HepG2 (cell line): ENCODE data around the gene DNAAF1. TPM values are rescaled to one million over a fixed set of nuclear protein-coding genes. Genes with fewer than 3 reads are reported as not detected.

Source experiments
- ATAC-seq: fragments of 200-7000 bp; cut with Tn5 transposase; 3 replicates; pipeline ENCODE4 v1.9.1; 2020; ENCODE audit warnings: mild to moderate bottlenecking, moderate library complexity
- BruUV-seq: library from RNA; stranded (reverse); fragments of 400-500 nt; replicated peaks from 2 replicates; lab custom pipeline; 2021; lab: Mats Ljungman, UMichigan
- CTCF ChIA-PET: fragments of 300-600 bp; formaldehyde crosslinking; extraction: SDS; loops from one replicate; lab custom pipeline; 2021; ENCODE audit warnings: low total read pairs, inconsistent platforms, low intra/inter-chr PET ratio; lab: Yijun Ruan, JAX
- POLR2A ChIA-PET: fragments of 350-600 bp; sonication (Branson Sonifier 250); formaldehyde crosslinking; loops from one replicate; lab custom pipeline; 2020; ENCODE audit warnings: antibody characterized with exemption, inconsistent platforms; lab: Yijun Ruan, JAX
- DNase-seq: peaks from one replicate; pipeline ENCODE4 v3.0.0-alpha.2; 2015; ENCODE audit warnings: low spot score
- FAIRE-seq: peaks from 3 replicates; lab custom pipeline; 2011; peaks lifted over from hg19 to GRCh38; lab: Jason Lieb, UNC
- H2AFZ ChIP-seq: one replicate; pipeline ENCODE4 v1.6.1; 2011; ENCODE audit warnings: low read length, inconsistent platforms
- H3K27ac ChIP-seq: fragments of 300-600 bp; 3 replicates; pipeline ENCODE4 v1.8.0; 2011; ENCODE audit warnings: mixed run types, mild to moderate bottlenecking, mixed read lengths, low read length, inconsistent platforms; ENCODE audit not compliant: insufficient read depth; ENCODE audit errors: extremely low read length
- H3K27me3 ChIP-seq, 2 experiments: fragments of 200-600 bp in 1 of 2; 2 replicates in 1 of 2; 3 replicates in 1 of 2; pipeline versions ENCODE4 v1.6.0 to v1.8.0; 2011; ENCODE audit warnings: low read length in 2 of 2, mild to moderate bottlenecking in 2 of 2, moderate library complexity in 2 of 2, inconsistent platforms in 1 of 2; ENCODE audit not compliant: insufficient read depth in 2 of 2, control insufficient read depth in 1 of 2
- H3K36me3 ChIP-seq, 2 experiments: fragments of 200-600 bp in 1 of 2; replicated peaks in 1 of 2; 2 replicates in 1 of 2; 3 replicates in 1 of 2; pipeline versions ENCODE4 v1.5.1 to v1.8.0; 2011; ENCODE audit warnings: low read length in 2 of 2, inconsistent platforms in 1 of 2; ENCODE audit not compliant: insufficient read depth in 2 of 2, control insufficient read depth in 1 of 2
- H3K4me1 ChIP-seq: 2 replicates; pipeline ENCODE4 v1.5.1; 2012; ENCODE audit warnings: low read length, inconsistent platforms; ENCODE audit not compliant: insufficient read depth
- H3K4me2 ChIP-seq: 2 replicates; pipeline ENCODE4 v1.6.0; 2011; ENCODE audit warnings: low read depth, low read length, inconsistent platforms
- H3K4me3 ChIP-seq, 3 experiments: fragments of 200-600 bp in 1 of 3; sonication (generic), shearing (Covaris generic) in 1 of 3; replicated peaks in 1 of 3; 2 replicates each; pipeline ENCODE4 v1.5.1; 2011 to 2016; ENCODE audit warnings: low read length in 3 of 3, inconsistent platforms in 2 of 3, low read depth in 2 of 3, mild to moderate bottlenecking in 2 of 3, control low read depth in 1 of 3, mixed read lengths in 1 of 3; ENCODE audit not compliant: insufficient read depth in 1 of 3
- H3K79me2 ChIP-seq: one replicate; pipeline ENCODE4 v1.6.1; 2011; ENCODE audit warnings: low read length, inconsistent platforms; ENCODE audit not compliant: insufficient read depth
- H3K9ac ChIP-seq: 2 replicates; pipeline ENCODE4 v1.6.0; 2011; ENCODE audit warnings: mild to moderate bottlenecking, low read depth, low read length, inconsistent platforms; ENCODE audit not compliant: insufficient read depth
- H3K9me3 ChIP-seq: 2 replicates; pipeline ENCODE4 v1.5.1; 2012; ENCODE audit warnings: mild to moderate bottlenecking, low read length
- H4K20me1 ChIP-seq: 2 replicates; pipeline ENCODE4 v1.6.0; 2011; ENCODE audit warnings: inconsistent platforms, mild to moderate bottlenecking, low read length, moderate library complexity; ENCODE audit not compliant: insufficient read depth
- AGO2 ChIP-seq: fragments of 200-400 bp; formaldehyde crosslinking; optimal IDR thresholded peaks from 2 replicates; pipeline ENCODE3; 2017; ENCODE audit warnings: mild to moderate bottlenecking, low read depth, low read length, moderate library complexity
- IKZF4 ChIP-seq: sonication (generic); formaldehyde crosslinking; IDR thresholded peaks from 2 replicates; pipeline ENCODE4 v1.5.1; 2020; ENCODE audit warnings: borderline replicate concordance, mild to moderate bottlenecking, low read depth, missing genetic modification reagents; ENCODE audit errors: not compliant biosample characterization
- KMT2A ChIP-seq: sonication (generic); formaldehyde crosslinking; IDR thresholded peaks from 2 replicates; pipeline ENCODE4 v1.4.0; 2020; ENCODE audit warnings: missing genetic modification reagents
- PLRG1 ChIP-seq: fragments of 450-650 bp; conservative IDR thresholded peaks from 2 replicates; pipeline ENCODE4 v1.6.1; 2016
- PPARG ChIP-seq: conservative IDR thresholded peaks from 2 replicates; pipeline ENCODE4 v1.6.1; 2016; ENCODE audit warnings: missing biosample characterization, missing genetic modification reagents
- ZNF329 ChIP-seq: sonication (generic); formaldehyde crosslinking; IDR thresholded peaks from 2 replicates; pipeline ENCODE4 v1.9.0; 2021; ENCODE audit warnings: low read depth, mild to moderate bottlenecking, missing genetic modification reagents
- WGBS: methylation state at CpG from one replicate; pipeline ENCODE4 v1.1.6; 2017; ENCODE audit warnings: low lambda C conversion rate; 5-methylcytosine and 5-hydroxymethylcytosine counted together
- in situ Hi-C: cut with HindIII; loops from 2 replicates; pipeline ENCODE4 v1.10.0; 2017; ENCODE audit warnings: low pct_unique_long_range_greater_than_20kb; ENCODE audit not compliant: extremely low pct_ligation_motif_present
- intact Hi-C: fragments of 100-400 bp; cut with micrococcal nuclease; formaldehyde crosslinking; loops from one replicate; pipeline ENCODE4 v1.10.0; 2022; ENCODE audit not compliant: unreplicated experiment
- polyA plus RNA-seq, 8 experiments: library from polyadenylated mRNA; depleted of rRNA in 3 of 8; stranded (reverse) in 7 of 8; unstranded in 1 of 8; fragments of >200 nt; fragmentation: Illumina TruSeq in 4 of 8; extraction: Trizol in 4 of 8; gene quantifications; 2 replicates each; pipeline versions ENCODE4 v1.2.1 to v1.2.3, GENCODE V29; 2011 to 2016; ENCODE audit warnings: low read depth in 4 of 8, missing spikeins in 1 of 8, mixed read lengths in 1 of 8; ENCODE audit not compliant: insufficient read depth in 1 of 8
- total RNA-seq, 5 experiments: library from RNA; depleted of rRNA; stranded (reverse); fragments of >200 nt; fragmentation: Illumina TruSeq; extraction: Trizol; gene quantifications; 2 replicates each; pipeline ENCODE4 v1.2.3, GENCODE V29; 2016; ENCODE audit warnings: low read depth in 1 of 5
- TF ChIP-seq, protein P1 (sequence below): sonication (generic); formaldehyde crosslinking; IDR thresholded peaks from 2 replicates; pipeline ENCODE4 v1.5.0; 2020; ENCODE audit warnings: missing genetic modification reagents, mild to moderate bottlenecking, borderline replicate concordance

Gene DNAAF1
- total and polyA plus RNA-seq, 2 of the 13 experiments (the other 11 are each of a cell fraction or from before 2014, with no cell fraction given), result 0.04 TPM; not detected in 1

DNA sequence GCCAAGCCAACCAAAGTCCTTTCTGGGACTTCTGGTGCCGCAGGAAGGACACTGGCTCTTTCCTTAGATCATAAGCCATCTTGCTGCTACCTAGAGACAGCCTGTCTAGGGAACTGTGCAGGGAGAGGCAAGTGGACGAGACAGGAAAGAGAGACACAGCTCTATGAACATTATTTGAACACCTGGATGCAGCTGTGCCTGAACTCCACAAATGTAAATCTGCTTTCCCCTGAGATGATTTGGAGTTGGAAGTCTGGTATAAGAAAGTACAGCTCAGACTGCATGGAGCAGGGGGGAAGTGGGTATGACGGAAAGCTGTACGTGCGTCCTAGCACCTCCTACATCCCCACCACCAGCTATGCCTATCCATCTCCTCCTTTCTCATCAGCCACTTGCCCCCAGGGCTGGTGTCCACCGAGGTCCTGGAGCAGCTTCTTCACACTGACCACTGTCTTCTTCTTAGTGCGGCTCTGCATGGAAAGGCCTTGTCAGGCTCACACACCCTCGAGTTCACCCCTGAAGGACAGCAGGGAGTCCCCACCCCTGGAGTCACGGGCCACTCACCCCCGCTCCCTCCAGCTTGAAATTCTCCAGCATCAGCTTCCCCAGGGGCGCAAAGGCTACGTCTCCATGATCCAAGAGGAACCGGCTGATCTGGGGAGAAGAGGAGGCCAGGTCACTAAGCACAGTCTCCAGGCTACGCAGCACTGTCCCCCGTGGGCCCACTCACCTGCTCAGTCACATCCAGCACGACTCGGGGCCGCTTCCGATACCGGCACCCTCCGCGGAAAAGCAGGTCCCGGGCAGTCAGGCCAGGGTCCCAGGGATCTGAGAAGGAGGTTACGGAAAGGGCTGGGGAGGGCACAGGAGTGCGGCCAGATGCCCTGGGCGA, 37.8 kb downstream of the DNAAF1 start:
- peaks cover 14% of the 10 kb centered on the region for H3K4me1 ChIP-seq
- TF ChIP-seq PPARG (CRISPR knock-in tag) (no peak), PLRG1 (no peak), ZNF329 (peak; percentile 98), IKZF4 (CRISPR knock-in tag) (no peak), AGO2 (peak; percentile 48), KMT2A (CRISPR knock-in tag) (no peak)
- TF ChIP-seq, protein P1, sequence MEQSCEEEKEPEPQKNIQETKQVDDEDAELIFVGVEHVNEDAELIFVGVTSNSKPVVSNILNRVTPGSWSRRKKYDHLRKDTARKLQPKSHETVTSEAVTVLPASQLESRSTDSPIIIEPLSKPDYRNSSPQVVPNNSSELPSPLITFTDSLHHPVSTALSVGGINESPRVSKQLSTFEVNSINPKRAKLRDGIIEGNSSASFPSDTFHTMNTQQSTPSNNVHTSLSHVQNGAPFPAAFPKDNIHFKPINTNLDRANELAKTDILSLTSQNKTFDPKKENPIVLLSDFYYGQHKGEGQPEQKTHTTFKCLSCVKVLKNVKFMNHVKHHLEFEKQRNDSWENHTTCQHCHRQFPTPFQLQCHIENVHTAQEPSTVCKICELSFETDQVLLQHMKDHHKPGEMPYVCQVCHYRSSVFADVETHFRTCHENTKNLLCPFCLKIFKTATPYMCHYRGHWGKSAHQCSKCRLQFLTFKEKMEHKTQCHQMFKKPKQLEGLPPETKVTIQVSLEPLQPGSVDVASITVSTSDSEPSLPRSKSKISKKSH, result no peak
- H3K9ac ChIP-seq, result no peak overlapping the region
- H3K36me3 ChIP-seq, result peaks cover 25 to 56% of the 10 kb centered on the region in 2 experiments; a peak in 4 of 5 replicates
- H3K9me3 ChIP-seq, result no peaks in the 10 kb centered on the region
- H3K27me3 ChIP-seq, result no peaks in the 10 kb centered on the region
- no peak overlapping the region for H3K4me3 ChIP-seq
- no peak overlapping the region for H2AFZ ChIP-seq
- ATAC-seq, result no peak
- in situ Hi-C loops (loop anchor here (25.0 kb wide), 1 partner anchor 221 kb away; the partner anchor contains the start of genes NECAB2 and OSGIN1), intact Hi-C loops (no loop called here)
- ChIA-PET CTCF (no interaction called here), POLR2A (no interaction called here)
- no peak for DNase-seq
- no peaks in the 10 kb centered on the region for H4K20me1 ChIP-seq
- no TSS peak for BruUV-seq
- no peak overlapping the region for H3K27ac ChIP-seq
- 97% methylated on average over 26 of the region's 26 CpGs for WGBS
- peaks cover 25% of the 10 kb centered on the region for H3K79me2 ChIP-seq
- FAIRE-seq, result no peak
- H3K4me2 ChIP-seq, result no peak overlapping the region
